Measurements from ENCODE around the gene FRMD8.

Gene FRMD8

GRCh38 chr11:65415499-65416340 lies 29.3 kb downstream of the FRMD8 start:
- DNase-seq, result no peak

GRCh38 chr11:65416341-65416824 lies 29.9 kb downstream of the FRMD8 start:
- peak; percentile 76 for DNase-seq

- no peak for DNase-seq
Observed at GRCh38 chr11:65416841-65417701, 30.6 kb downstream of the FRMD8 start.

GRCh38 chr11:65417702-65418430 lies 31.4 kb downstream of the FRMD8 start:
- DNase-seq, result no peak

GRCh38 chr11:65418431-65418680 lies 31.9 kb downstream of the FRMD8 start:
- no peak for DNase-seq

- peak; percentile 96 for DNase-seq
Observed at GRCh38 chr11:65418681-65419459, 32.4 kb downstream of the FRMD8 start.

- DNase-seq, result no peak
Observed at GRCh38 chr11:65419460-65419771, 33.0 kb downstream of the FRMD8 start.

GRCh38 chr11:65419772-65420481 lies 33.5 kb downstream of the FRMD8 start:
- peak; percentile 80 for DNase-seq

GRCh38 chr11:65420506-65420905 lies 34.1 kb downstream of the FRMD8 start:
- DNase-seq, result no peak

- DNase-seq, result peak; percentile 75
Observed at GRCh38 chr11:65420979-65421793, 34.7 kb downstream of the FRMD8 start.

GRCh38 chr11:65421794-65422632 lies 35.6 kb downstream of the FRMD8 start:
- DNase-seq, result peak; percentile 97

GRCh38 chr11:65422633-65423515 lies 36.4 kb downstream of the FRMD8 start, which contains the start of gene NEAT1:
TSS of gene NEAT1 (plus strand) at chr11:65422798.
- peak; percentile 87 for DNase-seq

GRCh38 chr11:65423516-65424204 lies 37.2 kb downstream of the FRMD8 start:
- no peak for DNase-seq

- DNase-seq, result no peak
Observed at GRCh38 chr11:65424205-65425104, 38.0 kb downstream of the FRMD8 start.

GRCh38 chr11:65425105-65425970 lies 38.9 kb downstream of the FRMD8 start:
- DNase-seq, result no peak

All from NCI-H774 (cell line).